Renal cortex interstitium (tissue), 11 donors: Measurements from ENCODE around the gene EPYC. TPM values are rescaled to one million over a fixed set of nuclear protein-coding genes. Genes with fewer than 3 reads are reported as not detected.
"Not testable (repeated sequence)": the region's sequence is repeated elsewhere in the genome, so short reads cannot be mapped to it uniquely, and the experiment has no call there.

Experiments used
- DNase-seq, 11 donors: peaks; one replicate each; pipeline ENCODE4 v3.0.0-alpha.2; 2013; ENCODE audit warnings: low read depth in 9 of 11, low spot score in 4 of 11; ENCODE audit errors: extremely low read depth in 1 of 11
- polyA plus RNA-seq, 3 donors: library from polyadenylated mRNA; unstranded; fragments of 120-200 nt; gene quantifications; one replicate each; pipeline ENCODE4 v1.2.1, GENCODE V29; 2013; ENCODE audit not compliant: insufficient read length in 3 of 3

EPYC gene
- polyA plus RNA-seq, 3 donors: not detected

DNA sequence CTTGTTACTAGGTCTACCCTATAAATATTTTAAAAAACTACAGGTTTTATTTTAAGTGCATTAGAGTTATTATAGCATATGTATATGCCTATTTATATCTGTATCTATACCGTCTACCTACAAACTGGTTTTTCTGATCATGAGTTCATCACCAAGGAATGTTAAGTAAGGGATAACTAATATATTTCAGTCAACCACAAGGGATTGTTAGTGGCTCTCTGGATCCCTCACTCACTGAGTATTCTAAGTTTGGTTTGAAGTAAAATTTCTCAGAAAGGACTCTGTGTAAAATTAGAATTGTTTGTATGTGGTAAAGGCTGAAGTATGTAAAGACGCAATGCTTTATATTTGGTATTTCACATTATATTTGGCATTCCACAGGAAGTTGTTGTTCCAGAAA lies 4.8 kb downstream of the EPYC start:
- no peak for DNase-seq

DNA sequence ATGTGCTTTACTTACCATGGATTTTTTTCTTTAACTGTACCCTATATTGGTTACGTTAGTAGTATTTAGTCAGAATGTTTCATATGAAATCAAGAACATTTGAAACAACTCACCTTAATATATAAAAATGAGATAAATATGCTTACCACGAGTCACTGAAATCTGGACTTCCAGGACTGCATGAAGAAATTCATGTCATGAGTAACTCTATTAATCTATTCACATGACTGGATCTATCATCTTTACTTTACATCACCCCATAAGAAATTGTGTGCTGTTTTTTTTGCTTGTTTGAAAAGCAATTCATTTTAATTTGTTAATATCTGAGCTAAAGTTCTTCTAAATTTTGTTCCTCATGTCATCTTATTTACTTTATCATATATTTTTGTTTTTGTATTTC lies 5.2 kb downstream of the EPYC start:
- no peak for DNase-seq

DNA sequence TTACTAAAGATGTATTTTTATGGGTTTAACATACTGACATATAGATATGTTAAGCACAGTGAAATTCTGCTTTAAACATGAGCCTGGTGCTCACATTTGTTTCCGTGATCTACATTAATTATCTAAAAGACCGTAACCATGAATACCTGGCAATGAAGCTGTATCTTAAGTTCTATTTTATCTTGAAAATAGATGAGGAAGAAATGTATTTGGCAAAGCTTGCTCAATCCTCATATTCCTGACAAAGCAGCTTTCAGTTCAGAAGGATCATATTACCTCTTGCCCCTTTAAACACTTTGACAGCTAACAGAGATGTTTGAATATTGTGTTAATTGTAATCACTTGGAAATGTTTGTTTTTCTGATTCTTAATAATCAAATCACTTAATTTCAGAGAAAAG lies 9.8 kb downstream of the EPYC start:
- DNase-seq: no peak

DNA sequence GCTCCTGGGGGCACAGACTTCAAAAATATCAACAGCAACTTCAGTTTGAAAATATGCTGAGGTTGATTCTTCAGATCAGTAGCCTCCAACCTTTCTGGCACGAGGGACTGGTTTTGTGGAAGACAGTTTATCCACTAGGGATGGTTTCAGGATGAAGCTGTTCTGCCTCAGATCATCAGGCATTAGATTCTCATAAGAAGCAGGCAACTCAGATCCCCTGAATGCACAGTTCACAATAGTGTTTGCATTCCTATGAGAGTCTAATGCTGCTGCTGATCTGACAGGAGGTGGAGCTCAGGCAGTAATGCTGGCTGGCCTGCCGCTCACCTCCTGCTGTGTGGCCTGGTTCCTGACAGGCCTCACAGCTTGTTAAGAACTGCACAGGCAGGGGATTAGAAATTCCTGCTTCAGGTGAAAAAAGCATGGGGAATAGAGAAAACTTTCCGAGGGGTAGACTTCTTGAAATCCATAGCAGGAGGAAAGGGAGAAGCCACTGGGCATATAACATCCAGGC lies 12.8 kb downstream of the EPYC start:
- DNase-seq: no peak

DNA sequence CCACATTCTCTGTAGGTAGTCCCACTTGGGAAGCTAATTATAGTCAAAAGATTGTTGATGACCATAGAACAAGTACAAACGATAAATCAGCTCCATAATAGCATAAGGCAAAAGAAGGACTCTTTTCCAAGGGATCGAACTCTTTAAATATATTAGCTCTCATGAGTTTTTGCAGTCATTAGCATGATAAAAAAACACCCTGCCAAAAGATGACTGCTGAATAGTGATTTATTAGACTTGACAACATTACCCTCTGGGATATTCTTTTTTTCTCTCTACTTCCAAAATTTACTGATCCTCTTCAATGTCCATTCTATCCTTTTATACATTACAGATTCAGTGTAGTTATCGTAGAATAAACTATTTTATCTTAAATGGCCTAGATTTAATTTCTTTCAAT lies 14.2 kb downstream of the EPYC start:
- no peak for DNase-seq

DNA sequence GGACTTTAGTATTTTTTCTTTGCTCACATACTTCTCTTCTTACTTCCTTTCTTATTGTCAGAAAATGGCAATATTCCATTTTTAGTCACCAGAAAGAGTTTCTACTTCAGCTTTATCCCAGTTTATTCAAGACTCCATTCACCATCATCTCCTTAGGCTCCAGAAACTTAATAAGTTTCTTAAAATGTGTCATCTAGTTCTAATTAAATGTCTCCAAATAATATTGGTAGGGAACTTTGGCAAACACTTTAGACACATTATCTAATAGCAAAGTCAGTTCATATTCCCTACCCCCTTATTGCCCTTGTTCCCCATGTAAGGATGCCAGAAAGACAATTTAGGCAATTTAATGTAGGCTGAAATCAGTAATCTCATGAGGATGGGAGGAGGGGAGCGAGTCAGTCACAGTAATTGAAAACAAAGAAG lies 15.1 kb downstream of the EPYC start:
- DNase-seq: no peak

DNA sequence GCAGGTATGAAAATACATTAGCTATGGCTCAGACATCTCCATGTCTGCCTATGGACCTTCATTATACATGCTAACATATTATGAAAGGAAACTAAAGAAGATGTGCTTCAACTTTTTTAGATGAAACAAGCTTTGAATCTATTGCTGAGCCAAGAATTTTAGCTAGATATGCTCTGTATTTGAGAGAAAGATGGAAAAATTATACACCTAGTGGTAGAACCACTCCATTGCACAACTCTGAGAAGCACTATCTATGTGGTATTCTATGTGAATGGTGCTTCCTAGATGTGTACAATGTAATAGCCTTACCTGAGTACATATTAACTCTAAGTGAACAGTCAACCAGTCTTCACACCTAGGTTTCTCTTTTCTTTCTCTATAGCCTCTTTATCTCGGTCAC lies 17.3 kb downstream of the EPYC start:
- DNase-seq: no peak

DNA sequence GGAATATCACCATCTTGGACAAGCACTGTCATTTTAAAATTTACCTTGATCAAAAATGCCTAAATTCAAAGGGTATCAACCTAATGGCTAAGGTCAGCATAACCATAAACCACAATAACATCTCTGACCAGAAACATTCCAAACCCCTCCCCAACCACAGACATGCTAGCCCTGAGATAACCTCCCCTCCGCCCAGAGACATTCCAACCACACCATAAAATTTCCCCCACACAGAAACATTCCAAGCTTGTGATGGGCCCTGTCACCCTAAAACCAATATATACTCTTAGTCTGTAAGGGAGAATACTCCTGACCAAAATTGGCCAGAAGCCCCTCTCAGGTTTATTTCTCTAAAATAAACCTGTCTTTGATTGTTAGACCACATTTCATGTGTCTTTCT lies 17.7 kb downstream of the EPYC start:
- no peak for DNase-seq

DNA sequence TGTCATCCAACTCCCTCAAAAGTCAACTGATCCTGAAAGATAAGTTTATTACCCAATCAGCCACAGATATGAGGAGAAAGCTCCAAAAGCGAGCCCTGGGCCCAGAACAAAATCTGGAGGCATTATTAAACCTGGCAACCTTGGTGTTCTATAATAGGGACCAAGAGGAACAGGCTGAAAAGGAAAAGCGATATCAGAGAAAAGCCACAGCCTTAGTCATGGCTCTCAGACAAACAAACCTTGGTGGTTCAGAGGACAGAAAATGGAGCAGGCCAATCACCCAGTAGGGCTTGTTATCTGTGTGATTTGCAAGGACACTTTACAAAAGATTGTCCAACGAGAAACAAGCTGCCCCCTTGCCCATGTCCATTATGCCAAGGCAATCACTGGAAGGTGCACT lies 19.4 kb downstream of the EPYC start:
- not testable (repeated sequence) for DNase-seq

DNA sequence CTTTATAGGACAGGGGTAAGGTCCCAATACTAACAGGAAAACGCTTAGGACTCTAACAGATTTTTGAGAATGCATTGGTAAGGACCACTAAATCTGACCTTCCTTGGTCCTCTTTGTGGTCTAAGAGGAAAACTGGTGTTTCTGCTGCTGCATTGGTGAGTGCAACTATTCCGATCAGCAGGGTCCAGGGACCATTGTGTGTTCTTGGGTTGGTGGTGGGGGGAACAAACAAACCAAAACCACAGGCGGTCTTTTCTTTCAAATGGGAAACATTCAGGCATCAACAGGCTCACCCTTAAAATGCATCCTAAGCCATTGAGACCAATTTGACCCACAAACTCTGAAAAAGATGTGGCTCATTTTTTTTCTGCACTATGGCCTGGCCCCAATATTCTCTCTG lies 20.7 kb downstream of the EPYC start:
- no peak for DNase-seq

DNA sequence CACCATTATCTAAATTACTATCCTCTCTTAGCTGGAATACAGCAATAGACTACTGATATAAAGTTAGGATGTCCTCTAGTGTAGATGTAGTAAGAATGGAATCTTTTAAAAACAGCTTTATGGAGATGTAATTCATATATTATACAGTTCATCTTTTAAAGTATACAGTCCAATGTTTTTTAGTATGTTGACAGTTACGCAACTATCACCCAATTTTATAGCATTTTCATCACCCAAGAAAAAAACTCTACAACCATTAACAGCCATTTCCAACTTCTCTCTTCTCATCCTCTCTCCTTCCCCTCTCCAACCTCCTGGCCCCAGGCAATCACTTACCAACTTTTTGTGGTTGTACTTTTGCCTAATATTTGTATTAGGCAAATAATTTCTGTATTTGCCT lies 22.6 kb downstream of the EPYC start:
- DNase-seq: no peak

DNA sequence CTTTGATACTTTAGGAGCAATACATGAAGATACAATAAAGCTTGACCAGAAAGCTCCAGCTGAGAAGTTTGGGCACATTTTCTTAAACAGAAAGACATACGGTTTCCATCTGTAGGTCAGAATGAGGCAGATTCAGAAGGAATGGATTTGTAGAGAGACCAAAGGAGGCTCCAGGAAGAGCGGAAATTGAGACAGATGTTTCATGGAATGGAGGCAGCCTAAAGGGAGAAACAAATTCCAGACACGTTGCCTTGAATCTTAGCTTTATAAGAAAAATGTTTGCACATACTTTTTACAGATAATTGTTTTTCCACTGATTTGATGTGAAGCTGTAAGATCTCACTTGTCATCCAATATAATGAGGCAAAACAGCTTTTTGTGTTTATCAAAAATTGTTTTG lies 24.8 kb downstream of the EPYC start:
- DNase-seq: peak; percentile 16 to 68 (median 42)

DNA sequence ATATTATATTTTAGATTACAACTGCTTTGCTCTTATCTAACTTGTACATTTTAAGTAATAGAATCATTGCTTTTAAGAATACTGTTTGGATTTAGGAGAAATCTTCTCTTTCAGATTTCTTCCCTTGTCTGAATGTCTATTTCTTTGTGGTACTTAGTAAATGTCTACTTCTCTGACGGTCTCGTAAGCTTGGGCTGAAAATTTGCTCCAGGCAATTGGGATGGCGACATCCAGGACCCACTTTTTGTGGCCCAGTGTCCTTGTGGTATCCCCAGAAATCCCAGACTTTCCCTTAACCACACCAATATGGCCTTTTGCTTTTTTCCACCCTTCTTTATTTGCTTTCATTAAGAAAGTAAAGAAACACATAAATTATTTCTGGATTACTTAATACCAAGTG lies 25.8 kb downstream of the EPYC start:
- DNase-seq: no peak

DNA sequence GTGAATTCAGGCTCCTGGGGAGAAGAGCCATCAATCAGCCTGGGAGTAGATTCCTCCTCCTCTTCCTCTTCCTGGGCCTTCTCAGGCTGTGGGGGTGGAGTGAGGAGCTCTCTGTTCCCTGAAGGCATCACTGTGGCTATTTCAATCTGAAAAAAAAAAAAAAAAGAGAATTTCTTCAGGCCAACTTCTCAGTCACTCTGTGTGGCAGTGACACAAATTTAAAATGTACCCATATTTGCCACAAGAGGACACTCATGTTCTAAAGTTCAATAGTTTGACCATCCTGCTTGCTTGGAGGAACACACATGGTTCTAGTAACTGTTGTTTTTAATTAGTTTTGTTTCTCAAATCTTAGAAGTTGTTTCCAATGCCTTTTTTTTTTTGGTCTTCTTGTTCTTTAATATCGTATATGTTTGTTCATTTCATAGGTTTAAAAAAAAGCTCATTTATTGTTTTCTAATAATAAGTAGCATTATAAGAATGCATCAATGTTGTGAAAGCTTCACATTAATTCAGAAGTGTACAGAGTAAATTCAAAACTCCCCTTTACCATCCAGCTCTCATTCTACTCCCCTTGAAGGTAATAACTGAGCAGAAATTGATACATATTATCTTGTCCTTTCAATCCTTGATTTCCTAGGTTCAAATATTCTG lies 26.5 kb downstream of the EPYC start:
- DNase-seq: peak in 10 of 11 donors; percentile 25 to 62 (median 42)

DNA sequence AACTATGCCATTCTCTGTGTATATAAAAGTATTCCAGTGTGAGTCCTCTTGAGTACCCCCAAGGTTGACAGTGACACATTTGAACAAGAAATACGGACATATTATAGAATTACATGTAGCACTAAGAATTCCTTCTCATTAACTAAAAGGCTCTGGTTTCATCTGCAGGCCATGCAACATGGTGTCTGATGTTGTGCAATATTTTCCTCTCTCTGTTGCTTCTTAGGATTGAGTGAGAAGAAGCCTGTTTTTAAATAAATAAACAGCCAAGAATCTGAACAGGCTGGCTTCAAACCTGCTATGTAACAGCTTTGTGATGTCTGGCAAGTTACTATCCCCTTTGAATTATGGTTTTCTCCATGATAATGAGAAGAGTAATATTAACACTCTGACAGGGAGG lies 27.5 kb downstream of the EPYC start:
- no peak for DNase-seq

DNA sequence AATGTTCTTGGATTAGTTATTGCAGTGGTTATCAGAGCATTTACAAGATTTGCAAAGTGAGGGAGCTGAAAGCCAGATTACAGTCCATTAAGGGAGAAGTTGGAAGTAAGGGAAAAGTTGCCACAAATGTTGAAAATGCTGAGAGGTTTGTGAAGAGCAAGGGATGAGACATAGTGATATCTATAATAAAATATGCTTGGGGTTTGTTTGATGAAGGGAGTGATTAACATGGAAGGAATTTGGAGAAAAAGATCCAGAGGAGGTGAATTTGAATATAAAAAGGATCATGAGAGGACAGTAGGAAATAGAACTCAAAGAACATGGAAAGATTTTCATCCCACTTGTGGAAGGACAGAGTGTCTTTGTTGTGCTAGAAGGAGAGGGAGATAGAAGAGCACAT lies 30.5 kb downstream of the EPYC start:
- no peak for DNase-seq

DNA sequence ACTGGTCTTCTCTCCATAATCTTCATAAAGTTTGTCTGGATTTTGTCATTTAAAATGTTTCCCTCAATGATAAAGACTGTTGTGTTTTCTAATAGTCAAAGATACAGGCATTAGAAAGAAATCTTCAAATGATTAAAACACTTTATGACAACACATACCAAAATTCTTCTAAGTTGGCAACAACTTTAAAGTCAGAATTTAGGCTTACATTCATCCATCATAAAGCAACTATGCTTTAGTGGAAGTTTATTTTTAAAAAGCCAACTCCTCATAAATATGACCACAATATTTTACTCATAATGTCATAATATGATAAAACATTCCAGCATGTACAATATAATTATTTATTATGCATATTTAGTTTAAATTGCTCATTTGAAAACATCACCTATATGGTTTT lies 32.5 kb downstream of the EPYC start:
- no peak for DNase-seq

DNA sequence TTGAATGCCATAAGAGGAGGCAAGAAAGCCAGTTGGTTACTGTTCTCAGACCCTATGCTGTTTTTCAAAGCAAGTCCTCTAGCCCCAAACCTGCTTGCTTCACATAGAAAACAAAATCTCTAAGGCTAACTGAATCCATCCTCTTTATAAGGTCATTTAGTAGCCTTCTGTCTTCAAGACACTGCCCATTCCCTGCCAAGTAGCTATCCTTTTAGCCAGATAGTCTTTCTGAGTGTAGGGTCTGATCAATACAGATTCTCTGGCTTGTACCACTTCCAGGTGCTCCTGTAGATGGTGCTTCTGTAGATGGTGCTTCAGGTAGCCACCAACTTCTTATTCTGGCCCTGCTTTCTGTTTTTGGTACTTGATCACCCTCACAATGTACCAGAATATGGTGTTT lies 33.9 kb downstream of the EPYC start:
- DNase-seq: no peak

DNA sequence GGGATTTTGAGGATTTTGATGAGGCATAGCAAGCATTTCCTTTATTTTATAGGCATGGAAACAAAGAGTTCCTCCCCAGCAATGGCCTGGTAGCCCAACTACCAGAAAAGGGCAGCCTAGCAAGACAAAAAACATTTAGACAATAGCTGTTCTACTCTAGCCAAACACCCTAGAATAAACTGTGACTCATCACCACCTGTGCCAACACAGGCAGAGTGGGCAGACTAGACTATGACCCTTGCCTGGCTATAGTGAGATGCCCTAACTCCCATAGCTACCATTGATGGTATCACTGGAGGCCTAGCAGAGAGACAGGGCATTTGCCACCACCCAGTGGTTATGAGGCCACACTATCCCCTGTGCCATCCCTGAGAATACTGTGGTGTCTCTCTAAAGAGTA lies 34.3 kb downstream of the EPYC start:
- DNase-seq: no peak

DNA sequence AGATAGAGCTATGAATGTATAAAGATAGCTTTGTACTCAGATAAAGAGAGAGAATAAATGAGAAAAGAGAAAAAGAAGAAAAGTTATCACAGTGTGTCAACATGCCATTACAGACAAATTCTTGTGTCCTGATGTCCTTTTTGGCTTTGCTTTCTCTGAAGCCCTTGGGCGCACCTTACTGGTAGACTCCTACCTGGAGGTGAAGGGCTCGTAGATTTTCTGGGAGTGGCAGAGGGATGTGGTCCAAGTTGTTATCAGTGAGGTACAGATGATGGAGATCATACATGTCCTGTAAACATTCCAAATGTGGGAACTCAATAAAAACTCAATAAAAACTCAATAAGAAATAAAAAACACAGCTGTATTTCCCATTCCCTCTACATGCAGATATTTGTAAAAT lies 34.9 kb downstream of the EPYC start:
- no peak for DNase-seq

DNA sequence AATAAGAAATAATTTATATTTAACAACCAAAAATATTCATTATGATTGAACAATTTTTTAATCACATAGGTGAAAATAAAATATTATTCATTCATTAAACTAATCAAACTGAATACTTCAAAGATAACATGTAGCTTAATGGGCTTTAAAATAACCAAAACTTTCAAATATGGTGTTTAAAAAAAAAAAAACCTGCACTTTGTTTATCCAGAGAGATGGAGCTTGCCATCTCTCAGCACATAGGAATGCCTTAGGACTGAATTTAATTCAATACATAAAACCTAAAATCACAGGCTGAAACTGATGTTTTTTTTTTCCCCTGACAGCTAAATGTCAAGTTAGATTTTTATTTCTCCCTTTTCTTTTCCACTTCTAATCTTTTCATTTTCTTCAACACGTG lies 35.4 kb downstream of the EPYC start:
- DNase-seq: no peak

DNA sequence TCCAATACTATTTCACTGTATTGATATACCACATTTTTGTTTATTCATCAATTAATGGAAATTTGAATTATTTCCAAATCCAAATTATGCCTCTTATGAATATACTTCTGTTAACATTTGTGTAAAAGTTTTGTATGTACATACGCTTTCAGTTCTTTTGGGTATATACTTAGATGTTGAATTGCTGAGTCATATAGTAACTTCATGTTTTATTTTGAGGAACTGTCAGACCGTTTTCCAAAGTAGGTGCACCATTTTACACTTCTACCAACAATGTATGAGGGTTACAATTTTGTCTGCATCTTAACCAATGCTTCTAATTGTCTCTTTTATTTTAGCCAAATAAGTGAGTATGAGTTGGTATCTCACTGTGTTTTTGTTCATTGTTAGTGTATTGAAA lies 39.6 kb downstream of the EPYC start:
- no peak for DNase-seq
